T-cell (primary cell): ENCODE measurements around the gene GALNT10. TPM values are rescaled to one million over a fixed set of nuclear protein-coding genes. Genes with fewer than 3 reads are reported as not detected.

Experiments used
- ATAC-seq, 4 experiments: fragments of 200-7000 bp in 3 of 4; fragments of 150-1000 bp in 1 of 4; cut with Tn5 transposase; replicated peaks in 1 of 4; 1 replicate in 3 of 4; 2 replicates in 1 of 4; pipeline ENCODE4 v1.10.0; 2021; ENCODE audit warnings: moderate library complexity in 3 of 4, mild to moderate bottlenecking in 2 of 4, moderate number of reproducible peaks in 1 of 4
- CTCF ChIA-PET, 2 donors: fragments of 300-600 bp; sonication (Branson Sonifier 250); formaldehyde crosslinking; loops; one replicate each; lab custom pipeline; 2022; ENCODE audit warnings: antibody characterized with exemption in 2 of 2; lab: Charles Lee
- POLR2A ChIA-PET, 2 donors: fragments of 300-600 bp; sonication (Branson Sonifier 250); formaldehyde crosslinking; loops; one replicate each; lab custom pipeline; 2022; ENCODE audit warnings: antibody characterized with exemption in 2 of 2; lab: Charles Lee
- DNase-seq, 35 experiments: peaks; one replicate each; pipeline versions ENCODE4 v3.0.0 to v3.0.0-alpha.2; 2013 to 2023
- H3K27ac ChIP-seq: one replicate; pipeline ENCODE4 v1.5.1; 2013; ENCODE audit warnings: low read length
- H3K27me3 ChIP-seq, 2 experiments: replicated peaks in 1 of 2; 1 replicate in 1 of 2; 2 replicates in 1 of 2; pipeline versions ENCODE4 v1.6.1 to v1.7.0; 2013; ENCODE audit warnings: low read length in 1 of 2, mixed read lengths in 1 of 2; ENCODE audit not compliant: control insufficient read depth in 2 of 2, insufficient read depth in 2 of 2; ENCODE audit errors: extremely low read depth in 1 of 2
- H3K36me3 ChIP-seq, 2 donors: 1 replicate in 1 of 2; 2 replicates in 1 of 2; pipeline versions ENCODE4 v1.6.1 to v1.7.0; 2013; ENCODE audit warnings: low read length in 1 of 2; ENCODE audit not compliant: control insufficient read depth in 2 of 2, insufficient read depth in 1 of 2; ENCODE audit errors: extremely low read depth in 1 of 2
- H3K4me1 ChIP-seq, 2 experiments: 1 replicate in 1 of 2; 2 replicates in 1 of 2; pipeline versions ENCODE4 v1.6.1 to v1.7.0; 2013; ENCODE audit warnings: low read length in 2 of 2, mixed read lengths in 1 of 2; ENCODE audit not compliant: insufficient read depth in 2 of 2, control insufficient read depth in 1 of 2; ENCODE audit errors: extremely low read depth in 1 of 2
- H3K4me3 ChIP-seq, 2 donors: 1 replicate in 1 of 2; 2 replicates in 1 of 2; pipeline versions ENCODE4 v1.5.1 to v1.7.0; 2013; ENCODE audit warnings: mild to moderate bottlenecking in 2 of 2, low read length in 1 of 2, moderate library complexity in 1 of 2; ENCODE audit not compliant: control insufficient read depth in 1 of 2; ENCODE audit errors: extremely low read depth in 1 of 2
- H3K9me3 ChIP-seq: 2 replicates; pipeline ENCODE4 v1.7.0; 2013
- H3K27ac Mint-ChIP-seq, 2 donors: one replicate each; pipeline ENCODE4 v1.8.0; 2020 to 2021; ENCODE audit warnings: mild to moderate bottlenecking in 2 of 2, mixed read lengths in 2 of 2
- H3K27me3 Mint-ChIP-seq, 2 donors: one replicate each; pipeline ENCODE4 v1.8.0; 2021 to 2022; ENCODE audit warnings: mixed read lengths in 2 of 2
- H3K36me3 Mint-ChIP-seq: one replicate; pipeline ENCODE4 v1.8.0; 2021; ENCODE audit warnings: mixed read lengths
- H3K4me1 Mint-ChIP-seq, 3 donors: one replicate each; pipeline ENCODE4 v1.8.0; 2020 to 2022; ENCODE audit warnings: mixed read lengths in 3 of 3, mild to moderate bottlenecking in 1 of 3
- H3K4me3 Mint-ChIP-seq, 3 donors: one replicate each; pipeline ENCODE4 v1.8.0; 2020 to 2022; ENCODE audit warnings: mild to moderate bottlenecking in 3 of 3, mixed read lengths in 3 of 3, moderate library complexity in 3 of 3
- H3K9me3 Mint-ChIP-seq, 3 donors: one replicate each; pipeline ENCODE4 v1.8.0; 2020 to 2022; ENCODE audit warnings: mixed read lengths in 3 of 3
- WGBS: methylation state at CpG from one replicate; pipeline ENCODE4 v1.1.5; 2013; ENCODE audit warnings: missing lambda C conversion rate; ENCODE audit not compliant: insufficient coverage; 5-methylcytosine and 5-hydroxymethylcytosine counted together
- total RNA-seq, 35 experiments: library from RNA in 6 of 35; stranded (reverse) in 6 of 35; fragments of 120-200 nt in 1 of 35; gene quantifications; one replicate each; pipeline versions ENCODE4 v1.2.1 to v1.2.4 and lab custom pipeline; 2013 to 2026

GALNT10 gene
- total RNA-seq, 5 donors from 2014 or later (not counting 1 experiment from before 2014, with no cell fraction given): 26.9 to 62.7 (median 40.8) TPM

DNA sequence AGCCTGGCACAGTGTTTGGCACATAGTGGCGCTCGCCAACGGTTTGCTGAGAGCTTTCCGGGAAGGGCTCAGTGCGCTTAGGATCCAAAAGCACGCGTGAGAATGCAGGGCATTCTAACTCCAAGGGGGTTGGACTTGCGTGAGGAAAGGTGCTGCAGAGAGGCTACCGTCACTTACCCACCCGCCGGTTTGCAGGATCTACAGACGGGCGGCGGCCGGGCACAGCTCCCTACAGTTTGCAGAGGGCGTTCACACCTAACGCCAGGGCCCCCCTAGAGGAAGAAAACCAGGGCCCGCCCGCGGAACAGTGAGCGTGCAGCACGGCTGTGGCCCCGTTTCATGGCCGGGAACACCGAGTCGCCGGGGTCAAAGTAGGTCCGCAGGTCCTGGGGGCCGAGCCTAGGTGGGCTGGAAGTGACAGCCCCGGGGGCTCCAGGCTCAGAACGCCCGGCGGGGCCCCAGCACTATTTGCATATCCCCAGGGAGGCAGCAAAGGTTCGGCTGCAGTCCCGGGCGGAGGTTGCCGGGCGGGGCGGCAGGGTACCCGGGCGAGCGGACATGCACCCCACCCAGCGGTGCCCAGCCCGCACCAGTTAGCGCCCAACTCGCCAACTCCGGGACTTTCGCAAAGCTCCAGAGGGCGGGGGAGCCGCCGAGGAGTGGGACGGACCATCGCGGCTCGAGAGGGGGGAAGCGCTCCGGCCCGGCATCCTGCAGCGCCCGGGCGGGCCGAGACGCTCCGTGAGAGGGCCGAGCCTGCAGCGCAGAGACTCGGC is 526 bp upstream of the GALNT10 start:
- Mint-ChIP-seq H3K27me3 (no peaks in the 10 kb centered on the region), H3K27ac (peak overlapping the region; percentile 58 to 71), H3K36me3 (peaks cover 2% of the 10 kb centered on the region), H3K4me1 (peaks cover 49 to 51% (median 50%) of the 10 kb centered on the region in 3 donors), H3K4me3 (peak overlapping the region; percentile 81 to 86 (median 86)), H3K9me3 (no peaks in the 10 kb centered on the region)
- H3K36me3 ChIP-seq: peaks cover 0 to 8% of the 10 kb centered on the region in 2 donors
- ATAC-seq (peak; percentile 82 to 85 (median 83)), DNase-seq (peak; percentile 53 to 91 (median 75))
- peaks cover 0 to 5% of the 10 kb centered on the region in 2 experiments for H3K27me3 ChIP-seq
- peak overlapping the region; percentile 76 to 99 for H3K4me3 ChIP-seq
- CTCF ChIA-PET: interaction anchor here (0.6 to 2.3 kb wide), 15 partner anchors 9 to 766 kb away, joined by 3 to 10 read pairs (median 3); partner anchors contain the start of genes FAM114A2 (in 1 of the 2) and MFAP3 (in 1 of the 2)
- under 1% methylated on average over 66 of the region's 67 CpGs for WGBS
- peak overlapping the region; percentile 78 for H3K27ac ChIP-seq
- POLR2A ChIA-PET: interaction anchor here (0.6 to 1.1 kb wide), 3 partner anchors 18 to 151 kb away, joined by 3 to 4 read pairs (median 3); partner anchors contain the start of genes FAM114A2 (in 1 of the 2) and MFAP3 (in 1 of the 2)
- peaks cover 7 to 36% of the 10 kb centered on the region in 2 experiments for H3K4me1 ChIP-seq
- no peaks in the 10 kb centered on the region for H3K9me3 ChIP-seq

DNA sequence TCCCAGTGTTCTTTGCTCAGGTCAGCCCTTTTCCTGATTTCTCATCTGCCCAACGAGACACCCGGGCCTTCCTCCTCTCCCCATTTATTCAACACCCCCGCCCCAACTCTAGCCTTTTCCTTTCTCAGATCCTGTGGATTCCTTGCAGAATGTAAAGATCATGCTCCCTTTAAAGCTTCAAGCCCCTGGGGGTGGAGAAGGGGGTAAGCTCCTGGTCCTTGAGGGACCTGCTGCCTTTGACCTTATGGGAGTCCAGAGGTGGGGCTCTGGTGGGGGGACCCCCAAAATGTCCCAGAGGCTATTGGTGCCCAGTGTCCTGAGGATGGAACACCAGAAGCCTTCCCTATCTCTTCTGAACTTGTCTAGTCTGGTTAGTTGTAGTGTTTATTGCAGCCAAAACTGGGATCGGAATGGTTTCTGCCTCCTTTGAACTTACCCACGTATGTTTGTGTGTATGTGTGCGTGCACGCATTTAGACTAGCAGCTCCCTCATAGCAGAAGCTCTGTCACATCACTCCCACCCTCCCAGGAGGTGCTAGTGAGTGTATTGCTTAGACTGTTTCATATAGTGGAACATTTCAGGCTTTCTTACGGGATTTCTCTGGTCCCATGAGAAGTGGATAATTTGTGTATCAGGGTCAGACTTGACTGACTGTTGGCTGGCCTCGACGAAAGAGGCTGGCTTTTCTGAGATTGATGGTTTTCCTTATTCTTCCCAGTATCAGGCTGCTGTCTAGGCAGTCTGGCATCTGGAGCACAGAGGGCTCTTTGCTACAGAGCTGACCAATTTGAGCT is 1.1 kb downstream of the GALNT10 start:
- DNase-seq: peak in 21 of 35 experiments; percentile 5 to 59 (median 25)
- Mint-ChIP-seq H3K27me3 (no peaks in the 10 kb centered on the region), H3K4me3 (peak overlapping the region; percentile 85 to 92 (median 88)), H3K9me3 (no peaks in the 10 kb centered on the region), H3K36me3 (peaks cover 14% of the 10 kb centered on the region), H3K4me1 (peaks cover 60 to 63% (median 62%) of the 10 kb centered on the region in 3 donors), H3K27ac (peak overlapping the region; percentile 80 to 92)
- Histone ChIP-seq H3K9me3 (no peaks in the 10 kb centered on the region), H3K4me1 (peaks cover 7 to 41% of the 10 kb centered on the region in 2 experiments), H3K27ac (no peak overlapping the region), H3K4me3 (peak overlapping the region; percentile 78 to 80), H3K27me3 (peaks cover 0 to 5% of the 10 kb centered on the region in 2 experiments), H3K36me3 (peaks cover 0 to 10% of the 10 kb centered on the region in 2 donors)
- POLR2A ChIA-PET: interaction anchor here in 1 of 2 donors (0.8 kb wide), 1 partner anchor 11 kb away, joined by 3 read pairs; no protein-coding TSS in a partner anchor
- 47% methylated on average over 4 of the region's 10 CpGs for WGBS
- CTCF ChIA-PET: interaction anchor here (0.9 to 2.8 kb wide), 6 partner anchors 9 to 119 kb away, joined by 3 to 11 read pairs (median 6); no protein-coding TSS in a partner anchor
- peak in 1 of 4 experiments; percentile 37 for ATAC-seq

DNA sequence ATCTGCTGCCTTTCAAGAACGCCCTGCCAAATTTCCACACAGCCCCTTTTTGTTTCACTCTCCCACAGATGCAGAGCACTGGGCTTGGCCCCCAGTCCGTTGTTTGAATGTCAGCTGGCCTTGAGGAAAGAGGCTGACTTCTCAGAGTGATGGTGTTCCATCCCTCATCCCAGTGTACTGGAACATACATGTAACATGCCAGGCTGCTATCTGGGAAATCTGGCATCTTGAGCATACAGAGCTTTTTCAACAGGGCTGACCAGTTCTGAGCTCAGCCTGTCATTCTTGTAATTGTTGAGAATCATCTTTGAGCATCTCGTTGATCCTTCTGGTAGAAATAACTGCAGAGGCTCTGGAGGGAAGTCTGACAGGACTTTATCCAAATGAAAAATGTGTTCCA is 2.8 kb downstream of the GALNT10 start:
- no peak overlapping the region for H3K4me3 ChIP-seq
- POLR2A ChIA-PET: no interaction called here
- H3K27ac ChIP-seq: peak overlapping the region; percentile 5
- Mint-ChIP-seq H3K9me3 (no peaks in the 10 kb centered on the region), H3K4me3 (no peak overlapping the region), H3K36me3 (peaks cover 19% of the 10 kb centered on the region), H3K27ac (peak overlapping the region in 1 of 2 donors; percentile 64), H3K4me1 (peaks cover 69 to 73% (median 72%) of the 10 kb centered on the region in 3 donors), H3K27me3 (no peaks in the 10 kb centered on the region)
- H3K9me3 ChIP-seq: no peaks in the 10 kb centered on the region
- CTCF ChIA-PET: interaction anchor here (0.7 to 2.8 kb wide), 5 partner anchors 8 to 121 kb away, joined by 3 to 11 read pairs (median 3); no protein-coding TSS in a partner anchor
- H3K27me3 ChIP-seq: peaks cover 0 to 5% of the 10 kb centered on the region in 2 experiments
- H3K4me1 ChIP-seq: peaks cover 24 to 57% of the 10 kb centered on the region in 2 experiments
- 95% methylated on average over 2 of the region's 3 CpGs for WGBS
- DNase-seq (no peak), ATAC-seq (no peak)
- H3K36me3 ChIP-seq: peaks cover 0 to 10% of the 10 kb centered on the region in 2 donors

DNA sequence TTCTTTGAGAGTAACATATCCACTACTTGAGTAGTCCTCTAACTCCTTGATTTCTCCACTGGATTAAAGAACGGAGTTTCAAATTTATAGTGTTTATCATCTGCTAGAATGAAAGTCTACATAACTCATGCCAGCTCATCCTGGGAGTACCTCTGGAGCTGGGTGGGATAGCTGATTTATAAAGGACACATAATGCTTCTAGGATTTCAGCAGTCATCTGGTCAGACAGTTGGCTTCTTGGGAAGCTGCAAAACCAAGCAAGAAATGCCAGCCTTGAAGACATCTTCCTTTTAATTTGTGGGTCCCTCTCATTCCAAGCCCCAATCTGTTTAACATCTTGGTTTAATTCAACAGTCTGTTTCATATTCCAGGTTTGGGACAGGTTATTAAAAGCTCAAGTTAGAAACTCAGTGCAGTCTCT is 3.2 kb downstream of the GALNT10 start:
- no CpG with 5 or more reads among the region's 1 CpG for WGBS
- DNase-seq (no peak), ATAC-seq (no peak)
- Histone ChIP-seq H3K36me3 (peaks cover 0 to 10% of the 10 kb centered on the region in 2 donors), H3K27ac (peak overlapping the region; percentile 5), H3K27me3 (peaks cover 0 to 5% of the 10 kb centered on the region in 2 experiments), H3K4me1 (peaks cover 25 to 61% of the 10 kb centered on the region in 2 experiments), H3K9me3 (no peaks in the 10 kb centered on the region), H3K4me3 (no peak overlapping the region)
- Mint-ChIP-seq H3K27me3 (no peaks in the 10 kb centered on the region), H3K4me3 (no peak overlapping the region), H3K9me3 (no peaks in the 10 kb centered on the region), H3K27ac (no peak overlapping the region), H3K4me1 (peaks cover 72 to 77% (median 76%) of the 10 kb centered on the region in 3 donors), H3K36me3 (peaks cover 19% of the 10 kb centered on the region)
- ChIA-PET CTCF (interaction anchor here (0.6 to 2.8 kb wide), 6 partner anchors 8 to 146 kb away, joined by 3 to 11 read pairs (median 3); no protein-coding TSS in a partner anchor), POLR2A (no interaction called here)

DNA sequence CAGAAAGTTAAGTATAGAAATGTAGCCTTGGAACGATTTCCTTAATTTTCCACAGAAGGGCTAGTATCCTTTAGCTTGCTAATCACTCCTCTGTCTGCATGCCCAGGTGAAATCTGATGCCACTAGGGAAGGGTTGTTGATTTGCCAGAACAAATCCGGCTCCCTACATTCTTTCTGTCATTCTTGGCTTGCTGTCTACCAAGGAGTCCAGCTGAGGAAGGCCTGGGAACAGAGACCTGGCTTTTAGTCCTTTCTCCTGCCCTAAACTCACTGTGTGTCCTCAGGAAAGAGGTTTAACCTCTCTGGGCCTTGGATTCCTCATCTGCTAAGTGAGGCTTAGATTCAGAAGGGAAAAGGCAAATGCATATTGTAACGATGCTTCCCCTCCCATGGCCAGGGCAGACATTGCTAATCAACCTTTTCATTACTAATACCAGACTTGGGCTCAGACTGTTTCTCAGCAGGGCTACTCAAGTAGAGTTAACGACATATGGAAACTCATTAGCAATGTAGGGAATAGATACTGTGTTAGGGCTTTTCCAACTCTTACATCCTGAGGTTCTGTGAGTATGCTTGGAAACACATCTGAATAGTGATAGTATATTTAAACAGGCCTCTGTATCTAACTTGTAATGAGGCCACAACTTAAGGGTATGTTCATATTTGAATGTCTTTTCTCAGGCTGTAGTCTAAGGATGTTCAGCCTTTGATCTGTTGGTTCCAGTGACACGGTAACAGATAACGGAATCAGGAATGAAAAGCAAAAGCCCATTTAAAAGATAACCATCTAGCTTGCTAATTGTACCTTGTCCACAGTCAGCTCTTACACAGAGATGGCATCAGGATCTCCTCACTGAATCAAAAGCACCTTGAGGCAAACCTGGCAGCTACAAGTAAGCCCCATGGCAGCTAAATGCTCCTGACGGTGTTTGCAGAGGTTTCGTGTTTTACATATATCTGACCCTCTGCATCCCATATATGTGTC is 4.1 kb downstream of the GALNT10 start:
- no peak overlapping the region for H3K4me3 Mint-ChIP-seq

More for the DNA sequence above, 4.1 kb downstream of the GALNT10 start:
- peaks cover 0 to 3% of the 10 kb centered on the region in 2 experiments for H3K27me3 ChIP-seq
- H3K27ac Mint-ChIP-seq: peak overlapping the region in 1 of 2 donors; percentile 41
- no peaks in the 10 kb centered on the region for H3K27me3 Mint-ChIP-seq
- no peaks in the 10 kb centered on the region for H3K9me3 ChIP-seq
- peaks cover 19% of the 10 kb centered on the region for H3K36me3 Mint-ChIP-seq
- no peak overlapping the region for H3K4me3 ChIP-seq
- peaks cover 0 to 15% of the 10 kb centered on the region in 2 donors for H3K36me3 ChIP-seq
- peaks cover 72 to 77% (median 76%) of the 10 kb centered on the region in 3 donors for H3K4me1 Mint-ChIP-seq
- ATAC-seq (no peak), DNase-seq (no peak)
- POLR2A ChIA-PET: no interaction called here
- 80% methylated on average over 1 of the region's 8 CpGs for WGBS
- peaks cover 25 to 63% of the 10 kb centered on the region in 2 experiments for H3K4me1 ChIP-seq
- no peak overlapping the region for H3K27ac ChIP-seq
- H3K9me3 Mint-ChIP-seq: no peaks in the 10 kb centered on the region
- CTCF ChIA-PET: interaction anchor here in 1 of 2 donors (0.6 to 1.0 kb wide), 2 partner anchors 8 to 147 kb away, joined by 3 to 4 read pairs; no protein-coding TSS in a partner anchor
